ENCODE results near the gene TAS2R50.

The TAS2R50 gene

DNA sequence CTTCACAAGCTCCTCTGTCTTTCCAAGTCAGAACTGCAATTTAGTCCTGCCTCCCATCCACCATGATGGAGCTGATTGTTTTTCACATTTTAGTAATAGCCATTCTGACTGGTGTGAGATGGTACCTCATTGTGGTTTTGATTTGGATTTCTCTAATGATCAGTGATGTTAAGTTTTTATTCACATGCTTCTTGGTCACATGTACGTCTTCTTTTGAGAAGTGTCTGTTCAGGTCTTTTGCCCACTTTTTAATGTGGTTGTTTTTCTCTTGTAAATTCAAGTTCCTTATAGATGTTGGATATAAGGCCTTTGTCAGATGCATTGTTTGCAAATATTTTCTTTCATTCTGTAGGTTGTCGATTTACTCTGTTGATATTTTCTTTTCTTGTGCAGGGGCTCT lies 43.5 kb downstream of the TAS2R50 start:
- no peak for DNase-seq

DNA sequence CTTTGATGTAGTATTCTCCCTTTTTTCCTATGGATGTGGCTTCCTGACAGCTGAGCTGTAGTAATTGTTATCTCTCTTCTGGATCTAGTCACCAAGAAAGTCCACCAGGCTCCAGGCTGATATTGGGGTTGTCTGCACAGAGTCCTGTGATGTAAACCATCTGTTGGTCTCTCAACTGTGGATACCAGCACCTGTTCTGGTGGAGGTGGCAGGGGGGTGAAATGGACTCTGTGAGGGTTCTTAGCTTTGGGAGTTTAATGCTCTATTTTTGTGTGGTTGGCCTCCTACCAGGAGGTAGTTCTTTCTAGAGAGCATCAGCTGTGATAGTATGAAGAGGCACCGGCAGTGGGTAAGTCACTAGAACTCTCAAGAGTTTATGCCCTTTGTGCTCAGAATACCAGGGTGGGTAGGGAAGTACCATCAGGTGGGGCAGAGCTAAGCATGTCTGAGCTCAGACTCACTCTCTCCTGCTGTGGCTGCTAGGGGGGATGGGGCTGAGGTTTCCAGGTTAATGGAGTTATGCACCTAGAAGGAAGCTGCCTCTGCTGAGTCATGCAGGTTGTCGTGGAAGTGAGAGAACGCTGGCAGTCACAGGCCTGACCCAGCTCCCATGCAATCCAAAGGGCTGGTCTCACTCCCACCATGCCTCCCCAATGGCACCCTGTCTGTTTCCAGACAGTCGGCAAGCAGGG lies 44.6 kb downstream of the TAS2R50 start:
- DNase-seq = no peak

DNA sequence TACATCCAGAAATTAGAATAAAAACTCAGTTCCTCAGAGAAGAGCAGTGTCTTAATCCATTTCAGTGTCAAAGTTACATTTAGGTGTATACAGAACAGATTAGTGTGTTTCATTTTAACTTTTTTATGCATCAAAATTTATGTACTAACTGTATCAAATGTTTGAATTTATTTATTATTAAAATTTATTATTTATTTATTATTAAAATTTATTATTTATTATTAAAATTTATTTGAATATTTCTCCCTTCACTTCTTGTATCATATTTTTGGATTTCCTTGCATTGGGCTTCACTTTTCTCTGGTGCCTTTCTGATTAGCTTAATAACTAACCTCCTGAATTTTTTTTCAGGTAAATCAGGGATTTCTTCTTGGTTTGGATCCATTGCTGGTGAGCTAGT lies 45.3 kb downstream of the TAS2R50 start:
- no peak for DNase-seq

DNA sequence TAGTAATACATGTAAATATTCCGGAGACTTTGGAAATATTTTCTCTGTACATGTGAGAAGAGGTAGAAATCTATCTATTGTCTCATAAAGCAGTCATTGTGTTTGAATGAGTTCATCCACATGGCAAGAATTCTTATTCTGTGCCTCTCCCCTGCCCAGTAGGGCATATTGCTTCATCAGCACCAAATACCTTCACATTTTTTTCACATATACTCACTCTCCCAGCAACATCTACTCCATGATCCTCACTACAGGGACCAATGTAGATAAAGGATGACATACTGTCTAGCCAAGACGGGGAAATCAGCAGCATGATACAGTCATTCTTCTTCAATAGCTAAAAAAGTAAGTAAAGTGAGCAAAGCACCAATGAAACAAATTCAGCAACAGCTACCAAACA lies 46.3 kb downstream of the TAS2R50 start:
- DNase-seq = no peak

DNA sequence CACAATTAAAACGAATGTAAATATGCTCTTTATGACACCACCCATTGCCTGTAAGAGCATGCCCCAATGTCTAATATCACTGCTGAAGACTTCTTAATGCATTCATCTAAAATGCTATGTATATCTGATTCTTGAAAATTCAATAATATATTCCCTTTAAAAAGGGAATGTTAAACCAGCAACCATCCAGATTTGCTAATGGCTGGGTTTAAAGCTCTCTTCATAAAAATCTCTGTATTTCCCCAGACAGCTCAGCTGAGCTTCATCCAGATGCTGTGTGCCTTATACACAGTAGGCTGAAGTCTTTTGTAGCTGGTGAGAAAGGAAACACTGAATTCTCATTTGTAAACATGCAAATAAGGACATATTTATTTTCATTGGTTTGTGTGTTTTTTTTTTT lies 47.5 kb downstream of the TAS2R50 start, which contains the start of gene TAS2R14:
TAS2R14 (minus strand) TSS at position 101 of the 400 bp plus-strand sequence; CDS start at position 45, 56 bp downstream.
- DNase-seq = no peak

DNA sequence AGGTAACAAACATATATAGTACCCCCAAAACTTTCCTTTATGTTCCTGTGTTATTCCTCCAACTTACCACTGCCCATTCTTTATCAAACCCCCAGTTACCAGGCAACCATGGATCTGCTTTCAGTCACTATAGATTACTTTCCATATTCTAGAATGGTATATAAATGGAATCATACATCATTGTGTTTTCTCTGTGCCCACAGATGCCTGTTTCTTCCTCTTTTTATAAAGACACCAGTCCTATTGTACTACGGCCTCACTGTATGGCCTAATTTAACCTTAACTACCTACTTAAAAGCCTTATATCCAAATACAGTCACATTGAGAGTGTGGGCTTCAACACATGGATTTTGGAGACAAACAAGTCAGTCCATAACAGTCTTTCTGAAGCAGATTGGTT lies 50.2 kb downstream of the TAS2R50 start:
- no peak for DNase-seq

Measured in activated T-cell treated with anti-CD3 and anti-CD28 coated beads for 4 hours (primary cell).